BJ (cell line): ENCODE measurements around the gene C2CD2L. TPM values are rescaled to one million over a fixed set of nuclear protein-coding genes. Genes with fewer than 3 reads are reported as not detected.

Experiments
- CTCF ChIA-PET: fragments of 350-600 bp; formaldehyde crosslinking; extraction: SDS; loops from one replicate; lab custom pipeline; 2021; ENCODE audit warnings: antibody characterized with exemption, inconsistent platforms; lab: Yijun Ruan, JAX
- POLR2A ChIA-PET: fragments of 300-600 bp; sonication (Branson Sonifier 250); formaldehyde crosslinking; extraction: SDS; loops from one replicate; lab custom pipeline; 2021; ENCODE audit warnings: antibody characterized with exemption; lab: Charles Lee
- DNase-seq: peaks from one replicate; pipeline ENCODE4 v3.0.0-alpha.2; 2011; ENCODE audit warnings: low read depth
- H3K27me3 ChIP-seq: 2 replicates; pipeline ENCODE4 v1.6.0; 2011; ENCODE audit warnings: low read length; ENCODE audit not compliant: control insufficient read depth, insufficient read depth
- H3K36me3 ChIP-seq: 2 replicates; pipeline ENCODE4 v1.5.1; 2011; ENCODE audit warnings: low read length; ENCODE audit not compliant: control insufficient read depth, insufficient read depth
- H3K4me3 ChIP-seq: 2 replicates; pipeline ENCODE4 v1.5.1; 2011; ENCODE audit warnings: low read depth, mild to moderate bottlenecking, control low read depth, low read length
- polyA plus RNA-seq: library from polyadenylated mRNA; depleted of rRNA; stranded (reverse); fragments of >200 nt; gene quantifications from 2 replicates; pipeline ENCODE4 v1.2.3, GENCODE V29; 2011
- TF ChIP-seq, protein P1 (sequence below): IDR thresholded peaks from 2 replicates; pipeline ENCODE4 v1.5.1; 2011; ENCODE audit warnings: low read depth, mild to moderate bottlenecking, control low read depth, inconsistent platforms, low read length, moderate library complexity; ENCODE audit not compliant: insufficient read depth

Gene C2CD2L
- polyA plus RNA-seq, 1 experiment, result 5.7 TPM

DNA sequence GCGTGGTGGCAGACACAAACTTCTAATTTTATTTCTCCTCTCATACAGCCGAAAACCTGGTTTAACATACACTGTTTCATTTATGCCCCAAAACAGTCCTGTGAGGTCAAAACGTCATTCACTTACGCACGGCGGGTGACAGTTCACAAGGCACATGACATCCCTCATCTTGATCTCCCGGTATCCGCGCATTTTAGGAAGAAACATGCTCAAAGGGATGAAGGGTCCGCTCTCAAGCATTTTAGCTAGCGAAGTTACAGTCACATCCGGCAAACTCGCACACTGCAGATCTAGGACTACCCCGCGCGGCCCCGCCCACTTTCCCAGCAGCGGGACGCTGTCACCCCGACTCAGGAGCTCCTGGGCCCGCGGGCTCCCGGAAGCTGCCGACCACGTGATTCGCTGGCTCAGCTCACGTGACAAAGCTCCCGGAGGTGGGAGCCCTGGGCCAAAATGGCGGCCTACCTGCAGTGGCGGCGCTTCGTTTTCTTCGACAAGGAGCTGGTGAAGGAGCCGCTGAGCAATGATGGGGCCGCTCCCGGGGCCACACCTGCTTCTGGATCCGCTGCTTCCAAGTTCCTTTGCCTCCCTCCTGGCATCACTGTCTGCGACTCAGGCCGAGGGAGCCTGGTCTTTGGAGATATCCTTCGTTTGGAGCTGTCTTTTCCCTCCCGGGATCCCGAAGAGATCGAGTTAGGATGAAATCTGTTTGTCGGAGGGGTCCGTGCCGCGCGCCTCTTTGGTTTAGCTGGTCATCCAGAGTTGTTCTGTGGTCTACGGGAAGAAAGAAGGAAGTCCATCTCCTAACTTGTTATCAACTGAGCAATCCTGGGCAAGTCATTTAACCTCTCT is 39.5 kb upstream of the C2CD2L start, which contains the start of gene VPS11:
TSS of gene VPS11 (plus strand) at position 448 of the 852 bp plus-strand sequence. CDS start at position 454, 6 bp downstream.
- ChIA-PET POLR2A (interaction anchor here (0.9 to 1.2 kb wide), 2 partner anchors 17 to 28 kb away, joined by 3 to 26 read pairs; partner anchors contain the start of gene HMBS), CTCF (interaction anchor here (0.5 to 2.3 kb wide), 6 partner anchors 12 to 254 kb away, joined by 3 to 6 read pairs (median 3); a partner anchor contains a TSS)
- peak within 1 kb of the TSS; percentile 83 for H3K4me3 ChIP-seq
- H3K27me3 ChIP-seq, result no peaks in the 10 kb centered on the region
- peaks cover 10% of the 10 kb centered on the region for H3K36me3 ChIP-seq
- TF ChIP-seq, protein P1, sequence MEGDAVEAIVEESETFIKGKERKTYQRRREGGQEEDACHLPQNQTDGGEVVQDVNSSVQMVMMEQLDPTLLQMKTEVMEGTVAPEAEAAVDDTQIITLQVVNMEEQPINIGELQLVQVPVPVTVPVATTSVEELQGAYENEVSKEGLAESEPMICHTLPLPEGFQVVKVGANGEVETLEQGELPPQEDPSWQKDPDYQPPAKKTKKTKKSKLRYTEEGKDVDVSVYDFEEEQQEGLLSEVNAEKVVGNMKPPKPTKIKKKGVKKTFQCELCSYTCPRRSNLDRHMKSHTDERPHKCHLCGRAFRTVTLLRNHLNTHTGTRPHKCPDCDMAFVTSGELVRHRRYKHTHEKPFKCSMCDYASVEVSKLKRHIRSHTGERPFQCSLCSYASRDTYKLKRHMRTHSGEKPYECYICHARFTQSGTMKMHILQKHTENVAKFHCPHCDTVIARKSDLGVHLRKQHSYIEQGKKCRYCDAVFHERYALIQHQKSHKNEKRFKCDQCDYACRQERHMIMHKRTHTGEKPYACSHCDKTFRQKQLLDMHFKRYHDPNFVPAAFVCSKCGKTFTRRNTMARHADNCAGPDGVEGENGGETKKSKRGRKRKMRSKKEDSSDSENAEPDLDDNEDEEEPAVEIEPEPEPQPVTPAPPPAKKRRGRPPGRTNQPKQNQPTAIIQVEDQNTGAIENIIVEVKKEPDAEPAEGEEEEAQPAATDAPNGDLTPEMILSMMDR, result no peak
- peak; percentile 79 for DNase-seq

DNA sequence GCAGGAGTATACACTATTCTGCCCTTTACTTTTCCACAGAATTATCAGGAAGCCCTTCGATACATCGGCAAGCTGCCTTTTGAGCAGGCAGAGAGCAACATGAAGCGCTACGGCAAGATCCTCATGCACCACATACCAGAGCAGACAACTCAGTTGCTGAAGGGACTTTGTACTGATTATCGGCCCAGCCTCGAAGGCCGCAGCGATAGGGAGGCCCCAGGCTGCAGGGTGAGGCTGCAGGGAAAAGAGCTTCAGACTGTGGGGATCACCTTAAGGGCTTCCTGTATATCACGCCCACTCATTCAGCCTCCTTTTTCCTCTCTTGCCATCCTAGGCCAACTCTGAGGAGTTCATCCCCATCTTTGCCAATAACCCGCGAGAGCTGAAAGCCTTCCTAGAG is 29.3 kb upstream of the C2CD2L start:
- TF ChIP-seq, protein P1, result no peak
- peaks cover 48% of the 10 kb centered on the region for H3K36me3 ChIP-seq
- no peak for DNase-seq
- H3K4me3 ChIP-seq, result no peak overlapping the region
- ChIA-PET POLR2A (no interaction called here), CTCF (no interaction called here)
- no peaks in the 10 kb centered on the region for H3K27me3 ChIP-seq

- no peak for DNase-seq
- ChIA-PET POLR2A (no interaction called here), CTCF (interaction anchor here (0.9 kb wide), 1 partner anchor 11 kb away, joined by 3 read pairs; the partner anchor contains the start of gene VPS11)
- TF ChIP-seq, protein P1, result no peak
- peaks cover 39% of the 10 kb centered on the region for H3K36me3 ChIP-seq
- no peak overlapping the region for H3K4me3 ChIP-seq
- H3K27me3 ChIP-seq, result no peaks in the 10 kb centered on the region
Observed at GRCh38 chr11:119078675-119079420, 28.3 kb upstream of the C2CD2L start.

DNA sequence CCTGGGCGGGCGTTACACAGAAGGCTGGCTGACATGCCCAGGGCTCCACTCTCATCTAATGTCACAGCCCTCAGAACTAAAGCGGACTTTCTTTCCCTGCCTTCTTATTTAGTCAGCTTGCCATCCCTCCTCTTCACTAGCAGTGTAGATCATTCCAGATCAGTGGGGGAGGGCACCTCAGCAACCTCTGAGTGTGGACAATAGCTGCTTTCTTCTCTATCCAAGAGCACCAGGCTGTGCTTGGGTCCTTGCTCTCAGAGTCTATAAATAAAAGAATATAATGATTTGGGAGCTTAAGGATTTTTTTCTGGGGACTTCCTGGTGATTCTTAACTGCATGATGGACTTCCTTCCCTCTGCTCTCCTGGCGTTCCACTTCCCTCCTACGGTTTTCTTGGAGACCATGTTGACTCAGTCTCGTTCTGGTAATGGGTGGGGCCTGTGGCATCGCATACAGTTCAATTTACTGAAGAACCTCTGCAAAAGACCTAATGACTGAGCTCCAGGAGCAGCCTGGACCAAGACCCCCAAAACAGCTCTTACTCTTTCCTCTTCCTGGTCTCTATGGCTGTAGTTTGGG is 25.4 kb upstream of the C2CD2L start:
- Histone ChIP-seq H3K27me3 (no peaks in the 10 kb centered on the region), H3K4me3 (no peak overlapping the region), H3K36me3 (peaks cover 37% of the 10 kb centered on the region)
- ChIA-PET CTCF (no interaction called here), POLR2A (no interaction called here)
- DNase-seq, result no peak
- TF ChIP-seq, protein P1, result no peak
